Loucy (cell line): ENCODE results near the gene ART1.

Source experiments
- H2AFZ ChIP-seq: fragments of 200-600 bp; sonication (generic); 2 replicates; pipeline ENCODE4 v1.6.0; 2016; ENCODE audit warnings: antibody characterized with exemption, mild to moderate bottlenecking, low read length, moderate library complexity
- H3F3A ChIP-seq: fragments of 200-600 bp; 2 replicates; pipeline ENCODE4 v1.6.0; 2016; ENCODE audit warnings: antibody characterized with exemption, low read depth, mild to moderate bottlenecking
- H3K27me3 ChIP-seq: fragments of 200-600 bp; sonication (generic); 2 replicates; pipeline ENCODE4 v1.6.1; 2014; ENCODE audit warnings: low read length, mild to moderate bottlenecking; ENCODE audit not compliant: insufficient read depth, poor library complexity, severe bottlenecking
- H3K36me3 ChIP-seq: fragments of 200-600 bp; sonication (generic); 2 replicates; pipeline ENCODE4 v1.6.1; 2016; ENCODE audit warnings: low read length; ENCODE audit not compliant: insufficient read depth
- H3K4me1 ChIP-seq: fragments of 200-600 bp; sonication (generic); 2 replicates; pipeline ENCODE4 v1.5.1; 2014; ENCODE audit warnings: low read length, mild to moderate bottlenecking; ENCODE audit not compliant: insufficient read depth, poor library complexity, severe bottlenecking
- H3K4me2 ChIP-seq: fragments of 200-600 bp; sonication (generic); 2 replicates; pipeline ENCODE4 v1.6.0; 2014; ENCODE audit warnings: antibody characterized with exemption, low read length, low read depth, mild to moderate bottlenecking; ENCODE audit not compliant: poor library complexity, severe bottlenecking
- H3K4me3 ChIP-seq: fragments of 200-600 bp; sonication (generic); 2 replicates; pipeline ENCODE4 v1.5.1; 2014; ENCODE audit warnings: low read length, mild to moderate bottlenecking, mixed read lengths; ENCODE audit not compliant: poor library complexity, severe bottlenecking
- H3K79me2 ChIP-seq: fragments of 200-600 bp; sonication (generic); 2 replicates; pipeline ENCODE4 v1.6.1; 2014; ENCODE audit warnings: low read length; ENCODE audit not compliant: insufficient read depth
- H3K9ac ChIP-seq: fragments of 200-600 bp; sonication (generic); 2 replicates; pipeline ENCODE4 v1.6.0; 2014; ENCODE audit warnings: mild to moderate bottlenecking, low read depth, low read length, moderate library complexity; ENCODE audit not compliant: poor library complexity, severe bottlenecking
- H3K9me2 ChIP-seq: fragments of 200-600 bp; sonication (generic); replicated peaks from 2 replicates; pipeline ENCODE4 v1.6.1; 2016; ENCODE audit warnings: low read depth, low read length, mixed read lengths
- H3K9me3 ChIP-seq: fragments of 200-600 bp; sonication (generic); 2 replicates; pipeline ENCODE4 v1.6.1; 2014; ENCODE audit warnings: mild to moderate bottlenecking, antibody characterized with exemption, low read length, low read depth; ENCODE audit not compliant: insufficient read depth
- H4K20me1 ChIP-seq: fragments of 200-600 bp; sonication (generic); 2 replicates; pipeline ENCODE4 v1.6.0; 2014; ENCODE audit warnings: antibody characterized with exemption, low read length, mild to moderate bottlenecking; ENCODE audit not compliant: insufficient read depth, poor library complexity, severe bottlenecking
- EZH2phosphoT487 ChIP-seq: fragments of 200-600 bp; IDR thresholded peaks from 2 replicates; pipeline ENCODE4 v1.6.1; 2018; ENCODE audit warnings: antibody characterized with exemption, mild to moderate bottlenecking, moderate library complexity, borderline replicate concordance
- TF ChIP-seq, protein P1 (sequence below): fragments of 200-600 bp; sonication (generic); conservative IDR thresholded peaks from 2 replicates; pipeline ENCODE4 v1.5.1; 2014; ENCODE audit warnings: mild to moderate bottlenecking, antibody characterized with exemption, low read length

The ART1 gene

DNA sequence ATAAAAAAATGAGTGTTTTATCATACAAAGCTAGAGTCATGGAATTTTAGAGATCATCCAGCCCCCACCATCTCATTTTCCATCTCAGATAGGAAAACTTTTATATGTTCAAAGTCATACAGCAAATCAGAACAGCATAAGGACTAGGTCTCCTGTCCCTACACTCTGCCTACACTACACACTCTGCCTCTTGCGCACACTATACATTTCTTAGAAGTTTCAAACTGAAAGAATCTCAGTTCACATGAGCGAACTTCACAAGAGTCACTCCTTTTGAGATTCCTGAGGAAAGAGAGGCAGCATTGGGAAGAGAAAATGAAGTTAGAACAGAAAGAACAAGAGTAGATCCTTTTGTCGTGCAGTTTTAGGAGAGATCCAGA, 39.7 kb upstream of the ART1 start:
- no peak overlapping the region for H3K4me2 ChIP-seq
- no peaks in the 10 kb centered on the region for H3K36me3 ChIP-seq
- H3K4me3 ChIP-seq, result no peak overlapping the region
- H3K9me2 ChIP-seq, result no peaks in the 10 kb centered on the region
- H3K79me2 ChIP-seq, result no peaks in the 10 kb centered on the region
- peak overlapping the region; percentile 44; the same call in 1 of the 2 replicates for H2AFZ ChIP-seq
- TF ChIP-seq, protein P1, sequence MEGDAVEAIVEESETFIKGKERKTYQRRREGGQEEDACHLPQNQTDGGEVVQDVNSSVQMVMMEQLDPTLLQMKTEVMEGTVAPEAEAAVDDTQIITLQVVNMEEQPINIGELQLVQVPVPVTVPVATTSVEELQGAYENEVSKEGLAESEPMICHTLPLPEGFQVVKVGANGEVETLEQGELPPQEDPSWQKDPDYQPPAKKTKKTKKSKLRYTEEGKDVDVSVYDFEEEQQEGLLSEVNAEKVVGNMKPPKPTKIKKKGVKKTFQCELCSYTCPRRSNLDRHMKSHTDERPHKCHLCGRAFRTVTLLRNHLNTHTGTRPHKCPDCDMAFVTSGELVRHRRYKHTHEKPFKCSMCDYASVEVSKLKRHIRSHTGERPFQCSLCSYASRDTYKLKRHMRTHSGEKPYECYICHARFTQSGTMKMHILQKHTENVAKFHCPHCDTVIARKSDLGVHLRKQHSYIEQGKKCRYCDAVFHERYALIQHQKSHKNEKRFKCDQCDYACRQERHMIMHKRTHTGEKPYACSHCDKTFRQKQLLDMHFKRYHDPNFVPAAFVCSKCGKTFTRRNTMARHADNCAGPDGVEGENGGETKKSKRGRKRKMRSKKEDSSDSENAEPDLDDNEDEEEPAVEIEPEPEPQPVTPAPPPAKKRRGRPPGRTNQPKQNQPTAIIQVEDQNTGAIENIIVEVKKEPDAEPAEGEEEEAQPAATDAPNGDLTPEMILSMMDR, result no peak
- no peak for TF ChIP-seq EZH2phosphoT487
- no peaks in the 10 kb centered on the region for H3K27me3 ChIP-seq
- H4K20me1 ChIP-seq, result no peaks in the 10 kb centered on the region
- no peaks in the 10 kb centered on the region for H3K9me3 ChIP-seq
- H3F3A ChIP-seq, result no peaks in the 10 kb centered on the region
- H3K4me1 ChIP-seq, result no peaks in the 10 kb centered on the region
- no peak overlapping the region for H3K9ac ChIP-seq

DNA sequence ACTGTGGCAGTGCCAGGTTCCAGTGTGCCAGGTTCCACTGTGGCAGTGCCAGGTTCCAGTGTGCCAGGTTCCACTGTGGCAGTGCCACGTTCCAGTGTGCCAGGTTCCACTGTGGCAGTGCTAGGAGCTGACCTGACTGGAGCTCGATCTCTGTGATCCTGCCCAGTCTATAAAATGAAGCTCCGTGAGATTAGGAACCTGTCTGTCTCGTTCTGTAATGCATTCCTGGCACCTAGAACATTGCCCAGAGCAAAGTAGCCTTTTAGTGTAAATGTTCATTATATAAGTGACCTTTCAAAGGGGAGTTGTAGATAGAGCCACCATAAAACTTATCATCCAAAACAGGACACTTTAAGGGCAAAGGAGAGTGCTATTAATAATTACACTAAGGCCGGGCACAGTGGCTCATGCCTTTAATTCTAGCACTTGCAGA, 39.1 kb upstream of the ART1 start:
- TF ChIP-seq, protein P1, result no peak
- TF ChIP-seq EZH2phosphoT487, result no peak
- H3K9me3 ChIP-seq, result no peaks in the 10 kb centered on the region
- H2AFZ ChIP-seq, result peak overlapping the region; percentile 44; the same call in 1 of the 2 replicates
- no peaks in the 10 kb centered on the region for H3K36me3 ChIP-seq
- H3F3A ChIP-seq, result no peaks in the 10 kb centered on the region
- no peaks in the 10 kb centered on the region for H3K79me2 ChIP-seq
- no peak overlapping the region for H3K4me3 ChIP-seq
- H3K27me3 ChIP-seq, result no peaks in the 10 kb centered on the region
- no peak overlapping the region for H3K4me2 ChIP-seq
- no peaks in the 10 kb centered on the region for H3K4me1 ChIP-seq
- H3K9ac ChIP-seq, result no peak overlapping the region
- no peaks in the 10 kb centered on the region for H3K9me2 ChIP-seq
- no peaks in the 10 kb centered on the region for H4K20me1 ChIP-seq

DNA sequence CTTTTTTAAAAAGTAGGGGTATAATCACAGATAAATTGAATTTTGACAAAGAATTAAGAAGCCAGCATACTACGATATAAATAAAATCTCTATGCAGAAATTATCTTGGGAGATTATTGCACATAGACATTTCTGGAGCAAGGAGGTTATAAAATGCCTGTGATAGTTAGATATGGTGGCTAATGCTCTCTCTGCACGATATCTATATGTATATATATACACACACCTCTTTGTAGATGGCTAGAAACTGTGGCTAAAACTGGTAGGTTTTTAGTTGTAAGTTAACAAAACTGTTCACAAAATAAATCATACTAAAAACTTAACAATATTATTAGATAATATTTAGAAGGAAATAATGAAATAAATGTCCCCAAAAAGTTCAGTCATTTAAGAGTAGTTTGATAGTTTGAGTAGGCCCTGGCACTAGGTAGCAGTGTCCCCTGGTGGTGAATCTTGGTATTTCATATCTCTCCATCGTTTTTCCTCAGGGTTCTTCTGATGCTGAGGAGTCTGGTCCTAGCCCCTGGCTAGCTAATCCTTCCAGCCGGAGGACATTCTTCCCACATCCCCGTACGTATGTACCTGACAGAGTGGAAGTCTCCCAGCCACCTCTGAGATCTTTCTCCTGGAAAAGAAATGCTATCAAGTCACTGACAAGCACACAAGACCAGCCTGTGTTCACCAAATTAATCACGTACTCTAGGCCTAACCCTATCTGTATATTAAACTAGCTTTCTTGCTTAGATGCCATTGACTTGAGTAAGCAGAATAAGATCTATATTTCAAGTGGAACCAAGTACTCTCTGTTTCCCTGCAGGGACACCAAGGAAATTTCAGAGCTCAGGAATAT, 35.3 kb upstream of the ART1 start:
- Histone ChIP-seq H2AFZ (no peak overlapping the region), H3K4me2 (no peak overlapping the region), H3K4me3 (no peak overlapping the region), H3K9me3 (no peaks in the 10 kb centered on the region; the same call in 1 of the 2 replicates), H3K4me1 (no peaks in the 10 kb centered on the region), H3K9me2 (no peaks in the 10 kb centered on the region), H3K79me2 (no peaks in the 10 kb centered on the region), H3K36me3 (no peaks in the 10 kb centered on the region), H4K20me1 (no peaks in the 10 kb centered on the region), H3K27me3 (no peaks in the 10 kb centered on the region), H3F3A (no peaks in the 10 kb centered on the region), H3K9ac (no peak overlapping the region)
- TF ChIP-seq EZH2phosphoT487, result no peak
- TF ChIP-seq, protein P1, result peak; percentile 77
